Activated CD8-positive, alpha-beta memory T cell treated with anti-CD3 and anti-CD28 coated beads, Interleukin-2, amount 10 ng/mL, durations not matched to agents 7 days and 5 days (primary cell): ENCODE results near the gene GFRA4. TPM values are rescaled to one million over a fixed set of nuclear protein-coding genes. Genes with fewer than 3 reads are reported as not detected.

ENCODE experiments used
- ATAC-seq: fragments of 150-1000 bp; cut with Tn5 transposase; one replicate; pipeline ENCODE4 v1.10.0; 2021; ENCODE audit warnings: moderate library complexity
- CTCF ChIA-PET: fragments of 350-600 bp; sonication (Branson Sonifier 250); formaldehyde crosslinking; loops from one replicate; lab custom pipeline; 2021; ENCODE audit warnings: antibody characterized with exemption; lab: Charles Lee
- DNase-seq: peaks from one replicate; pipeline ENCODE4 v3.0.0-alpha.2; 2020
- H3K27ac Mint-ChIP-seq: one replicate; pipeline ENCODE4 v1.8.0; 2021; ENCODE audit warnings: mild to moderate bottlenecking, mixed read lengths
- H3K27me3 Mint-ChIP-seq: one replicate; pipeline ENCODE4 v1.8.0; 2021; ENCODE audit warnings: mixed read lengths
- H3K36me3 Mint-ChIP-seq: one replicate; pipeline ENCODE4 v1.8.0; 2021; ENCODE audit warnings: mild to moderate bottlenecking, mixed read lengths
- H3K4me1 Mint-ChIP-seq: one replicate; pipeline ENCODE4 v1.8.0; 2021; ENCODE audit warnings: mixed read lengths
- H3K4me3 Mint-ChIP-seq: one replicate; pipeline ENCODE4 v1.8.0; 2021; ENCODE audit warnings: mild to moderate bottlenecking, moderate library complexity, mixed read lengths
- H3K9me3 Mint-ChIP-seq: one replicate; pipeline ENCODE4 v1.8.0; 2022; ENCODE audit warnings: low read depth, mixed read lengths
- total RNA-seq, 2 experiments: library from RNA; stranded (reverse); gene quantifications; one replicate each; pipeline ENCODE4 v1.2.3, GENCODE V29; 2021

The GFRA4 gene
- total RNA-seq, 2 experiments from 2014 or later, result not detected

DNA sequence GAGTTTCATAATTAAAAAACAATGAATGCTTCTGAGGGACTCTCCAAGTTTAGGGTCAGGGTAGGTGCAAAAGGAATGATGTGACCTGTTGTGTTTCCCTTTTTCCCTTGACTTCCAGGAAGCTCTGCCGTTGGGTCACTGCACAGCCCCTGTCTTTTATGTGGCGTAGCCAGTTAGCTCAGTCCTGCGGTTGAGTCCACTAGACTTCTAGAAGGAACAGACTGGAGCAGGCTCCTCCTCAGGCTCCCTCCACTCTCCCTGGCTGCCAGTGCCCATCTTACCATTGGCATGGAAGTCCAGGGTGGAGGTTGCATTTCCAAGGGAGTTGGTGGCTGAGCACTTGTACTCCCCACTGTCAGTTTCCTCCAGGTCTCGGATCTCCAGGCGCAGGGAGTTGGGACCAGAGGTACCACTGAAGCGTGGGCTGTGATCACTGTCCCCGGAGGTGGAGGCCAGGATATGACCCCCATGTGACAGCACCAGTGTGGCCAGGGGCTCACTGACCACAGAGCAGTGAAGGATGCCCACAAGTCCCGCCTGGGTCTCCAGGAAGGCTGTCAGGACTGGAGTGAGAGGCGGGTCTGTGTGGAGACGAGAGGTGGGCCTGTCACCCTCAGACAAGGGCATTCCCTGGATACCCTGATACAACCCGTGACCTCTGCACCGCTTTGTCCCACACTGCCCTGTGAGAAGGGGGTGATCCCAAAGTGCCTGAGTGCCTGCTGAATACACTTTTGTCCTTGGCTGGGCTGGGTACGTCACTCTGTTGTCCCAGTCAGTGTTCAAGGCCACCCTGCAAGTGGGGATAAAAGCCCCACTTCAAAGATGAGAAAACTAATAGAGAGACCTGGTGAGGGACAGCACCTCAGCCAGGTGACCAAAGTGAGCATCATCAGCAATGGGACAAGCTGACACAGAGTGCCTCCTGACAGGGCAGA lies 38.1 kb upstream of the GFRA4 start:
- DNase-seq (no peak), ATAC-seq (no peak)
- Mint-ChIP-seq H3K27ac (no peak overlapping the region), H3K4me1 (no peaks in the 10 kb centered on the region), H3K36me3 (no peaks in the 10 kb centered on the region), H3K4me3 (no peak overlapping the region), H3K27me3 (no peaks in the 10 kb centered on the region), H3K9me3 (no peaks in the 10 kb centered on the region)
- CTCF ChIA-PET, result interaction anchor here (2.7 to 8.7 kb wide), 2 partner anchors 9 to 25 kb away, joined by 11 to 46 read pairs; no protein-coding TSS in a partner anchor

DNA sequence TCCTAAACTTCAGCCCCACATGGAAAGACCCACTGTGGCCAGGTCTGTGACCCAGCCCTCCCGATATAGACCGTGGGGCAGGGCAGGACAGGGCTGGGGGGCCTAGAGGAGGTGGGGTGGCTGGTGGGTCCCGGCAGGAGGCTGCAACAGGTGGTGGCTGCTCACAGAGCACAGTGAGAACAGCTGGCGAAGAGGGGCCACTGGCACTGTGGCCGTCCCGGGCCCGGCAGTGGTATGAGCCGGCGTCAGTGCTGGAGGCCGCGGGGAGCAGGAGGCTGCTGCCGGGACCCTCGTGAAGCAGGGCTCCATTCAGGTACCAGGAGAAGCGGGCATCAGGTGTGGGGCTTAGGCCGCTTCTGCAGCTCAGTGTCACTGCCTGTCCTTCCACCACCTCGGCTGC lies 35.8 kb upstream of the GFRA4 start:
- no peak for ATAC-seq
- CTCF ChIA-PET, result interaction anchor here (2.7 to 8.7 kb wide), 2 partner anchors 11 to 23 kb away, joined by 11 to 46 read pairs; no protein-coding TSS in a partner anchor
- DNase-seq, result no peak
- H3K4me1 Mint-ChIP-seq, result no peaks in the 10 kb centered on the region
- H3K36me3 Mint-ChIP-seq, result no peaks in the 10 kb centered on the region
- H3K27me3 Mint-ChIP-seq, result no peaks in the 10 kb centered on the region
- no peak overlapping the region for H3K4me3 Mint-ChIP-seq
- no peaks in the 10 kb centered on the region for H3K9me3 Mint-ChIP-seq
- H3K27ac Mint-ChIP-seq, result no peak overlapping the region

DNA sequence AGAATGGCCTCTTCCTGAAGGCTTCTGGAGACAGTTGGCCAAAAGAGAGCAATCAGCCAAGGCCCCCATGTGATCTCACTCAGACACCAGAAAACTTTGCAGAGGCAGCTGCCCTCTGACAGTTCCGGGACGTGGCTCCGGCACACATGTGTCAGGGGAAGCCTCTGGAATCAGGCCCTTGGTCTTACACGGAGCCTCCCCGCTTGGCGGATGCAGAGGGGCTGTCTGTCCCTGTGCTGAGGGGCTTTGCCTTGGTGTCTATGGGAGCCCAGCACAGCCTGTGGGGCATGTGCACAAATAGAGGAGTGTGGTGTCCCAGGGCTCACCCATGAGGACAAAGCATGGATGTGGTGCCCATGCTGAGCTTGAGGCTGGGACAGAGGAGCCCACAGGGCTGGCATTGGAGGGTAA lies 35.4 kb upstream of the GFRA4 start:
- CTCF ChIA-PET, result interaction anchor here (2.7 to 8.7 kb wide), 2 partner anchors 12 to 22 kb away, joined by 11 to 46 read pairs; no protein-coding TSS in a partner anchor
- H3K9me3 Mint-ChIP-seq, result no peaks in the 10 kb centered on the region
- no peaks in the 10 kb centered on the region for H3K36me3 Mint-ChIP-seq
- H3K27me3 Mint-ChIP-seq, result no peaks in the 10 kb centered on the region
- ATAC-seq (no peak), DNase-seq (no peak)
- H3K4me1 Mint-ChIP-seq, result no peaks in the 10 kb centered on the region
- H3K4me3 Mint-ChIP-seq, result no peak overlapping the region
- H3K27ac Mint-ChIP-seq, result no peak overlapping the region

DNA sequence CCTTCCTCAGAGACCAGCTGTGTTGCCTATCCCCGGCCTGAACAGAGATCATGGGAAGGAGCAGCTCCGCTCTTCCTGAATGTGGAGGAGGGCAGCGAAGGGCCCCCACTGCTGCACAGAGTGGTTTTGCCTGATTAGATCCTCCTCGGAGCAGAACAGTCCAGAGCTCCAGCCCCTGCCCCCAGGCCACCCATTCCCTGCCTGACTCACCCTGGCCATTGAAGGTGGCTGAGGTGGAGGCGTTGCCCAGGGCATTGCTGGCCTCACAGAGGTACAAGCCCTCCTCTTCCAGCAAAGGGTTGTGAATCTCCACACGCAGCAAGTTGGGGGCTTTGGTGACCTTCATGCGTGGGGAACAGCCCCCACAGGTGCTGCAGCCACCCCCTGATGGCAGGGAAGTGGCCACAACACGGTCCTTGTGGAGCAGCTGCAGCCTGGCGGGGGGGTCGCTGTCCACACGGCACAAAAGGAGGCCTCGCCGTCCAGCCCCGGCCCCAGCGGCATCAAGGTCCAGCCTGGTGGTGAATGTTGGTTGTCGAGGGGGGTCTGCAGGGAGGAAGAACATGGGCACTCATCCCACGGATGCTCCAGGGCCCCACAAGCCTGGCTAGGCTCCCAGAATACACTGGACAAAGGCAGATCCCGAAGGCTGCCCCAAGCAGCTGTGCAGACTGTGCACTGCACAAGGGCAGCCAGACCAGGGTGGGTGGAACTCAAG lies 34.5 kb upstream of the GFRA4 start:
- H3K4me3 Mint-ChIP-seq, result no peak overlapping the region
- H3K9me3 Mint-ChIP-seq, result no peaks in the 10 kb centered on the region
- H3K36me3 Mint-ChIP-seq, result no peaks in the 10 kb centered on the region
- H3K27ac Mint-ChIP-seq, result no peak overlapping the region
- ATAC-seq (no peak), DNase-seq (no peak)
- no peaks in the 10 kb centered on the region for H3K27me3 Mint-ChIP-seq
- CTCF ChIA-PET, result interaction anchor here (1.0 to 8.7 kb wide), 4 partner anchors 9 to 46 kb away, joined by 3 to 46 read pairs (median 7); no protein-coding TSS in a partner anchor
- H3K4me1 Mint-ChIP-seq, result no peaks in the 10 kb centered on the region

DNA sequence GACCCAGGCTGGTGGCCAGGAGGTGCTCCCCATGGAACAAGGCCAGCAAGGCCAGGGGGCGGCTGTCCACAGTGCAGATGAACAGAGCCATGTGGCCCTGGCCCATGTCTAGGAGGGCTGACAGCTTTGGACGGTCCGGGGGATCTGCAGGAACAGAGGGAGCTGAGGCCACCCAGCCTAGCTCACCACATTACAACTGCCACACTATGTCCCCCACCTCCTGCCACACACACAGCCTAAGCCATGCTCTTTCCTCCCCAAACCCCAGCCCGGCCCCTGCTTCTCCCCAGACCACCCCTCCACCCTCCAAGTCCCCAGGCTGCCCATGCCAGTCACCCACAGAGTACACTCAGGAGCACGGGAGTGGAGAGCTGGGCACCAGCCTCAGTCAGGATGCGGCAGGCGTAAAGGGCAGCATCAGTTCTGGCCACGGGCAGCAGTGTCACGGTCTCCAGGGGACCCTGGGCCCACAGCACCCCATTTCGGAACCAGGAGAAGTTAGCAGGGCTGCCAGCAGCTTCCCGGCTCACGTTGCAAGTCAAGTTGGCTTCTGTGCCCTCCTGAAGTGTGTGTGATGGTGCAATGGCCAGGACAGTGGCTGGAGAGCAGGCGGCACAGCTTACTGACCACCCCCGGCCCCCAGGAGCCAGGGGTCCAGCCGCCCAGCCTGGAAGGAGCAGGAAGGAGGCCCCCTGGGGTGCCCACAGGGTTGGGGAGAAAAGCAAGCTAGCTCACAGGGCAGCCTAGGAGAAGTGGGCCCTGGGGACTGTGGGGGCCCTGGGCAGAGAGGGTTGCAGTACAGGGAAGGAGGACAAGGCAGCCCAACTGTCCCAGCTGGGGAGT lies 33.8 kb upstream of the GFRA4 start:
- Mint-ChIP-seq H3K4me1 (no peaks in the 10 kb centered on the region), H3K9me3 (no peaks in the 10 kb centered on the region), H3K4me3 (no peak overlapping the region), H3K36me3 (no peaks in the 10 kb centered on the region), H3K27ac (no peak overlapping the region), H3K27me3 (no peaks in the 10 kb centered on the region)
- DNase-seq (no peak), ATAC-seq (no peak)
- CTCF ChIA-PET, result interaction anchor here (0.7 to 8.7 kb wide), 5 partner anchors 9 to 46 kb away, joined by 3 to 46 read pairs (median 5); no protein-coding TSS in a partner anchor

DNA sequence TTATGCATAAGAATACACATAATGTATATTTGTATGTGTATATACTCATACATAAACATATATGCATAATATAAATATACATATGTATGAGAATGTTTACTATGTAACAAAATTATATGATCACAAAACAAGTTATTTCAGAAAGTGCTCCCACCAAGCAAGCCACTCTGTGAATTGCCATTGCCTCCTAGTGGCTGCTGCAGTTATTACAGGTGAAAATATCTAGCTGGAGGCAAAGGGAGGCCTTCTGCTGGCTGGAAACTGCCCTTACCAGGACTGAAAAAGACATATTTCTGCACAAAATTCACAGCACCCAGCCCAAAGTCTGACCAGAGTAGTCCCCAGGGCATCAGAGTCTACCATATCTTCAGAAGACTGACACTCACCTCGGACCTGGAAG lies 33.0 kb upstream of the GFRA4 start:
- CTCF ChIA-PET, result interaction anchor here (0.7 to 8.7 kb wide), 5 partner anchors 8 to 45 kb away, joined by 3 to 46 read pairs (median 5); no protein-coding TSS in a partner anchor
- Mint-ChIP-seq H3K9me3 (no peaks in the 10 kb centered on the region), H3K36me3 (no peaks in the 10 kb centered on the region), H3K4me3 (no peak overlapping the region), H3K27ac (no peak overlapping the region), H3K4me1 (no peaks in the 10 kb centered on the region), H3K27me3 (no peaks in the 10 kb centered on the region)
- DNase-seq, result no peak
- ATAC-seq, result no peak

DNA sequence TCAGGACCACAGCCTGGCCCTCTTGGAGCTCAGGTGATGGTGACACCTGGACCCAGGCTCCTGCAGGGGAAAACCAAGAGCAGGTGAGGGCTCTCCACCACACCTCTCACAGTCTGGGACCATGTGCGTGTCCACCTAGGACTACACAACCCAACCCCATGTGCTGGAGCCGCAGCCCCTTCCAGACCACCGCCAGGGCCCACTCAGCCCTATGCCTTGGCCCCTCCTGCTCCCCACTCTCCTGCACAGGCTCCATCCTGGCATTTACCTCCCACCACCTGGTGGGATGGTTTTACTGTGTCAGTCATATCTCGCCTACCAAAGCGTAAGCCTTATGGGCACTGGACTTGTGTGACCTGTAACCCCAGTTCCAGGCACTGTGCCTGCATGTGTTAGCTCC lies 31.7 kb upstream of the GFRA4 start:
- DNase-seq (no peak), ATAC-seq (no peak)
- Mint-ChIP-seq H3K9me3 (no peaks in the 10 kb centered on the region), H3K4me1 (no peaks in the 10 kb centered on the region), H3K4me3 (no peak overlapping the region), H3K27me3 (no peaks in the 10 kb centered on the region), H3K36me3 (no peaks in the 10 kb centered on the region), H3K27ac (no peak overlapping the region)
- CTCF ChIA-PET, result interaction anchor here (0.7 to 8.7 kb wide), 5 partner anchors 14 to 131 kb away, joined by 3 to 46 read pairs (median 4); no protein-coding TSS in a partner anchor

DNA sequence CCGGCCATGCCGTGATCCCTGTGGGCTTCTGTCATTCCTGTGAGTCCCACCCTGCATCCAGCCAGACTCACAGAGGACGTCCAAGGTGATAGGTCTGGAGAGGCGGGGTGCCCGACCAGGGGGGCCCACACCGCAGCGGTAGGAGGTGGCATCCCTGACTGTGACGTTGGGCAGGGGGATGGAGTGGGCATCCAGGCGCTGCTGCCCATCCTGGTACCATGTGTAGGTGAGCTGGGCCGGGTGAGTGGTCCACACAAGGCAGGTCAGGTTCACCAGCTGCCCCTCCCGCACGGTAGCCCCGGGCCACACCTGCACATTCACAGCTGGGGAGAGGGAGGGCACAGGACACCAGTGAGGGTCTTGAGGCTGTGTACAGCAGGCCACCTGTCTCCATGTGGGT lies 30.2 kb upstream of the GFRA4 start:
- Mint-ChIP-seq H3K9me3 (no peaks in the 10 kb centered on the region), H3K36me3 (no peaks in the 10 kb centered on the region), H3K4me1 (no peaks in the 10 kb centered on the region), H3K4me3 (no peak overlapping the region), H3K27me3 (no peaks in the 10 kb centered on the region), H3K27ac (no peak overlapping the region)
- DNase-seq (no peak), ATAC-seq (no peak)
- CTCF ChIA-PET, result interaction anchor here (1.3 to 8.7 kb wide), 3 partner anchors 16 to 17 kb away, joined by 3 to 46 read pairs (median 6); no protein-coding TSS in a partner anchor

DNA sequence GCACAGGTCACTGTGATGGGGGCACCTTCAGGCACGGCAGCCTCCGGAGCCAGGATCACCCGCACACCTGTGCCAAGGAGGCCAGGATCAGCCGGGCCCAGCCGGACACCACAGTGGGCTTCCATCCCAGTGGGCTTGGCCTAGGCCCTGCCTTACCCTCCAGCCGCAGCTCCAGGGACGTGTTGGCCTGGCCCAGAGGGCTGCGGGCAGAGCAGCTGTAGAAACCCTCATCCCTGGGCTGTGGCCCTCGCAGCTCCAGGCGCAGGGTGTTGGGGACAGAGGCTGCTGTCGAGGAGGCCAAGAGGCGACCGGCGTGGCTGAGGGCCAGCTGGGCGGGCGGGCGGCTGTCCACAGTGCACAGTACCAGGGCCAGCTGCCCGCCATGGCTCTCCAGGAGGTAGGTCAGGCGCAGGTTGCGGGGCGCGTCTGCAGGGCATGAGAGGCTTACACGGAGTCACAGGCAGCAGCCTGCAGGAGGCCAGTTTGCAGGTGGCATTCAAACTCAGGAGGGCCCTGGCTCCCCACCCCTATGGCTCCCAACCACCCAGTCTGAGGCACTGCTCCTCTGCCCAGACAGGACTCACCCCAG lies 29.6 kb upstream of the GFRA4 start:
- H3K36me3 Mint-ChIP-seq, result no peaks in the 10 kb centered on the region
- ATAC-seq, result no peak
- H3K27ac Mint-ChIP-seq, result no peak overlapping the region
- no peak overlapping the region for H3K4me3 Mint-ChIP-seq
- H3K27me3 Mint-ChIP-seq, result no peaks in the 10 kb centered on the region
- no peak for DNase-seq
- no peaks in the 10 kb centered on the region for H3K4me1 Mint-ChIP-seq
- CTCF ChIA-PET, result interaction anchor here (1.3 to 8.7 kb wide), 3 partner anchors 16 to 18 kb away, joined by 3 to 46 read pairs (median 9); no protein-coding TSS in a partner anchor
- no peaks in the 10 kb centered on the region for H3K9me3 Mint-ChIP-seq

DNA sequence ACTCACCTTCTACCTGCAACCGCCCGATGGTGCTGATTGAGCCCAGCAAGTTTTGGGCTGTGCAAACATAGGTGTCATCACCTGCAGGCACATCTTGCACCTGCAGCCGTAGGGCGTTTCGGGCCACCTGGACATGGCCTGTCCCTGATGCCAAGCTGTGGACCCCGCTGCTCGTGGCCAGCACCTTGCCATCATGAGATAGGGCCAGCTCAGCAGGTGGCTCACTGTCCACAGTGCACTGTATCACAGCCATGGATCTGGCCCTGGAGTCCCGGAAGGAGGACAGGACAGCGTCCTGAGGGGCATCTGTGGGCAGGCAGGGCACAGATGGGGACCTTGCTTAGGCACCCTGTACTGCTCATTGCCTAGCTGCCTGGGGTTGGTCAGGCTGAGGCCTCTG lies 28.7 kb upstream of the GFRA4 start:
- no peaks in the 10 kb centered on the region for H3K4me1 Mint-ChIP-seq
- DNase-seq (no peak), ATAC-seq (no peak)
- CTCF ChIA-PET, result interaction anchor here (1.3 to 2.3 kb wide), 2 partner anchors 15 to 19 kb away, joined by 3 to 9 read pairs; no protein-coding TSS in a partner anchor
- H3K9me3 Mint-ChIP-seq, result no peaks in the 10 kb centered on the region
- H3K27me3 Mint-ChIP-seq, result peaks cover 3% of the 10 kb centered on the region
- H3K36me3 Mint-ChIP-seq, result no peaks in the 10 kb centered on the region
- no peak overlapping the region for H3K4me3 Mint-ChIP-seq
- no peak overlapping the region for H3K27ac Mint-ChIP-seq

DNA sequence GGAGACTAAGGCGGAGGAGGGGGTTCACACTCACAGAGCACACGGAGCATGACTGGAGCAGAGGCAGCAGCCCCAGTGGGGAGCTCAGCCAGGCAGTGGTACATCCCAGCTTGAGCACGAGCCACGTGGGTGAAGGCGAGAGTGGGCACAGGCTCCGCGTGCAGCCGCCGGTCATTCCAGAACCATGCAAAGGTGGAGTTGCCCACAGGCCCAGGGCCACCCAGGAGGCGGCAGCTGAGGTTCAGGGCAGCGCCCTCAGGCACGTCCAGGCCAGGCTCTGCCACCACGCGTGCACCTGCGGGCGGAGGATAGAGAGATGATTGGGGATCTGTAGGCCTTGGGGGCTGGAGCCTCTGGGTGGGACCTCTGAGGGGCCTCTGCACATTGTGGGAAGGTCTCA lies 28.1 kb upstream of the GFRA4 start:
- peaks cover 6% of the 10 kb centered on the region for H3K27me3 Mint-ChIP-seq
- no peaks in the 10 kb centered on the region for H3K36me3 Mint-ChIP-seq
- ATAC-seq, result no peak
- no peaks in the 10 kb centered on the region for H3K4me1 Mint-ChIP-seq
- H3K4me3 Mint-ChIP-seq, result no peak overlapping the region
- CTCF ChIA-PET, result interaction anchor here (2.3 kb wide), 1 partner anchor 20 kb away, joined by 9 read pairs; no protein-coding TSS in a partner anchor
- DNase-seq, result no peak
- no peaks in the 10 kb centered on the region for H3K9me3 Mint-ChIP-seq
- H3K27ac Mint-ChIP-seq, result no peak overlapping the region

DNA sequence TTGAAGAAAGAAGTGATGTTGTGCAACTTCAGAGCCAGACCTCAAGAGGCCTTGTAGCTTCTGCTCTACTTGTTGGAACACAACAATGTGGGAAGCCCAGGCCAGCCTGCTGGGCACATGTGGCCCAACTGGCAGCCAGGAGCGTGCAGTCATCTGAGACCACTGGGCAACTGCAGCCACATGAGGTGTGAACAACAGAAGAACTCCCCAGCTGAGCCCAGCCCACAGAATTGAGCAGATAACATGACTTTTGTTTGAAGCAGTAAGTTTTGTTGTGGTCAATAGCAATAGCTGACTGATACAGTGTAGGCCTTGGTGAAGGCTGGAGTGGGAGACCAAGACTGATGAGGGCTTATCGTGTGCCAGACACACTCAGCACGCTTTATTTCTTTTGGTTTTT lies 27.2 kb upstream of the GFRA4 start:
- H3K27me3 Mint-ChIP-seq, result peaks cover 13% of the 10 kb centered on the region
- no peaks in the 10 kb centered on the region for H3K4me1 Mint-ChIP-seq
- H3K9me3 Mint-ChIP-seq, result no peaks in the 10 kb centered on the region
- ATAC-seq (no peak), DNase-seq (no peak)
- no peak overlapping the region for H3K27ac Mint-ChIP-seq
- CTCF ChIA-PET, result interaction anchor here (2.3 kb wide), 1 partner anchor 20 kb away, joined by 9 read pairs; no protein-coding TSS in a partner anchor
- H3K4me3 Mint-ChIP-seq, result no peak overlapping the region
- no peaks in the 10 kb centered on the region for H3K36me3 Mint-ChIP-seq
